AG04449 (cell line): ENCODE measurements around the gene CORO2B.
"Not testable (repeated sequence)": the region's sequence is repeated elsewhere in the genome, so short reads cannot be mapped to it uniquely, and the experiment has no call there.

Experiments
- CTCF ChIA-PET: fragments of 350-600 bp; formaldehyde crosslinking; extraction: SDS; loops from one replicate; lab custom pipeline; 2021; ENCODE audit warnings: antibody characterized with exemption; lab: Yijun Ruan, JAX
- POLR2A ChIA-PET: fragments of 400-600, 350-600 bp; formaldehyde crosslinking; extraction: SDS; loops from one replicate; lab custom pipeline; 2020; ENCODE audit warnings: antibody characterized with exemption, inconsistent platforms; lab: Yijun Ruan, JAX
- DNase-seq: peaks from one replicate; pipeline ENCODE4 v3.0.0-alpha.2; 2010; ENCODE audit warnings: low read depth, low spot score
- H3K4me3 ChIP-seq: 2 replicates; pipeline ENCODE4 v1.5.1; 2011; ENCODE audit warnings: low read depth, mild to moderate bottlenecking, control low read depth, low read length
- CTCF ChIP-seq: IDR thresholded peaks from one replicate; pipeline ENCODE4 v1.5.1; 2011; ENCODE audit warnings: mild to moderate bottlenecking, moderate library complexity, low read length, control low read depth, inconsistent platforms; ENCODE audit not compliant: insufficient read depth; ENCODE audit errors: missing control alignments

CORO2B gene

GRCh38 chr15:68749365-68749764 lies 170.6 kb downstream of the CORO2B start:
- CTCF ChIA-PET = interaction anchor here (0.7 to 1.6 kb wide), 2 partner anchors 126 to 195 kb away, joined by 3 to 5 read pairs; no protein-coding TSS in a partner anchor
- no peak for TF ChIP-seq CTCF
- POLR2A ChIA-PET = no interaction called here
- DNase-seq = no peak
- H3K4me3 ChIP-seq = no peak overlapping the region

- no peak for TF ChIP-seq CTCF
These were observed 171.0 kb downstream of the CORO2B start for GRCh38 chr15:68749793-68750192.

GRCh38 chr15:68751622-68752021 lies 172.8 kb downstream of the CORO2B start:
- POLR2A ChIA-PET = no interaction called here
- TF ChIP-seq CTCF = no peak
- H3K4me3 ChIP-seq = no peak overlapping the region
- no peak for DNase-seq
- CTCF ChIA-PET = no interaction called here

More at GRCh38 chr15:68749793-68750192, 171.0 kb downstream of the CORO2B start:
- no peak overlapping the region for H3K4me3 ChIP-seq
- DNase-seq = no peak
- POLR2A ChIA-PET = no interaction called here
- CTCF ChIA-PET = interaction anchor here (0.7 to 1.4 kb wide), 2 partner anchors 13 to 195 kb away, joined by 3 to 4 read pairs; no protein-coding TSS in a partner anchor

- POLR2A ChIA-PET = no interaction called here
- DNase-seq = no peak
- no peak overlapping the region for H3K4me3 ChIP-seq
- CTCF ChIA-PET = interaction anchor here (1.0 kb wide), 1 partner anchor 120 kb away, joined by 4 read pairs; no protein-coding TSS in a partner anchor
- TF ChIP-seq CTCF = no peak
These were observed 176.9 kb downstream of the CORO2B start for GRCh38 chr15:68755731-68756130.

GRCh38 chr15:68759982-68760579 lies 181.3 kb downstream of the CORO2B start:
- H3K4me3 ChIP-seq, POLR2A ChIA-PET, DNase-seq: not testable (repeated sequence)
- CTCF ChIA-PET = interaction anchor here (1.4 kb wide), 1 partner anchor 8 kb away, joined by 3 read pairs; no protein-coding TSS in a partner anchor

- POLR2A ChIA-PET = no interaction called here
- H3K4me3 ChIP-seq = no peak overlapping the region
- DNase-seq = no peak
- no peak for TF ChIP-seq CTCF
- CTCF ChIA-PET = interaction anchor here (0.7 to 1.4 kb wide), 3 partner anchors 13 to 213 kb away, joined by 3 to 4 read pairs (median 3); no protein-coding TSS in a partner anchor
These were observed 184.3 kb downstream of the CORO2B start for GRCh38 chr15:68763063-68763462.
